Stimulated activated CD4-positive, alpha-beta T cell treated with anti-CD3 and anti-CD28 coated beads, Interleukin-12 subunit alpha, Interleukin-12 subunit beta, amount 100 ng/mL, for 24 hours (primary cell): ENCODE measurements around the gene ADRA1B.

Experiments
- DNase-seq, 2 experiments: peaks; one replicate each; pipeline ENCODE4 v3.0.0-alpha.2; 2020; ENCODE audit warnings: low read depth in 2 of 2

ADRA1B gene

GRCh38 chr5:159915904-159916840 lies at the start of gene ADRA1B:
Gene ADRA1B (plus strand): TSS chr5:159916482. CDS start chr5:159916906, 424 bp downstream.
- peak; percentile 38 to 45 for DNase-seq

- DNase-seq = no peak
Observed at GRCh38 chr5:159873680-159874079, 42.6 kb upstream of the ADRA1B start.

GRCh38 chr5:159874263-159874662 lies 42.0 kb upstream of the ADRA1B start:
- no peak for DNase-seq

- DNase-seq = no peak
Observed at GRCh38 chr5:159877016-159877415, 39.3 kb upstream of the ADRA1B start.

- DNase-seq = no peak
Observed at GRCh38 chr5:159877894-159878448, 38.3 kb upstream of the ADRA1B start.

- DNase-seq = no peak
Observed at GRCh38 chr5:159878988-159879471, 37.3 kb upstream of the ADRA1B start.

- no peak for DNase-seq
Observed at GRCh38 chr5:159880676-159881075, 35.6 kb upstream of the ADRA1B start.

- DNase-seq = no peak
Observed at GRCh38 chr5:159881967-159882366, 34.3 kb upstream of the ADRA1B start.

- DNase-seq = no peak
Observed at GRCh38 chr5:159883522-159883950, 32.7 kb upstream of the ADRA1B start.

- no peak for DNase-seq
Observed at GRCh38 chr5:159884917-159885620, 31.2 kb upstream of the ADRA1B start.

GRCh38 chr5:159886296-159886695 lies 30.0 kb upstream of the ADRA1B start:
- no peak for DNase-seq

- DNase-seq = no peak
Observed at GRCh38 chr5:159887050-159887449, 29.2 kb upstream of the ADRA1B start.

- DNase-seq = no peak
Observed at GRCh38 chr5:159888860-159889259, 27.4 kb upstream of the ADRA1B start.

- no peak for DNase-seq
Observed at GRCh38 chr5:159890141-159890540, 26.1 kb upstream of the ADRA1B start.

- no peak for DNase-seq
Observed at GRCh38 chr5:159891371-159891770, 24.9 kb upstream of the ADRA1B start.

GRCh38 chr5:159893040-159893695 lies 23.1 kb upstream of the ADRA1B start:
- DNase-seq = no peak

GRCh38 chr5:159894149-159894720 lies 22.0 kb upstream of the ADRA1B start:
- DNase-seq = no peak

GRCh38 chr5:159897786-159898393 lies 18.4 kb upstream of the ADRA1B start:
- no peak for DNase-seq

- no peak for DNase-seq
Observed at GRCh38 chr5:159899067-159900049, 16.9 kb upstream of the ADRA1B start.

- DNase-seq = no peak
Observed at GRCh38 chr5:159901308-159901707, 15.0 kb upstream of the ADRA1B start.
